ENCODE measurements around the gene RPS6KA5.

RPS6KA5 gene

DNA sequence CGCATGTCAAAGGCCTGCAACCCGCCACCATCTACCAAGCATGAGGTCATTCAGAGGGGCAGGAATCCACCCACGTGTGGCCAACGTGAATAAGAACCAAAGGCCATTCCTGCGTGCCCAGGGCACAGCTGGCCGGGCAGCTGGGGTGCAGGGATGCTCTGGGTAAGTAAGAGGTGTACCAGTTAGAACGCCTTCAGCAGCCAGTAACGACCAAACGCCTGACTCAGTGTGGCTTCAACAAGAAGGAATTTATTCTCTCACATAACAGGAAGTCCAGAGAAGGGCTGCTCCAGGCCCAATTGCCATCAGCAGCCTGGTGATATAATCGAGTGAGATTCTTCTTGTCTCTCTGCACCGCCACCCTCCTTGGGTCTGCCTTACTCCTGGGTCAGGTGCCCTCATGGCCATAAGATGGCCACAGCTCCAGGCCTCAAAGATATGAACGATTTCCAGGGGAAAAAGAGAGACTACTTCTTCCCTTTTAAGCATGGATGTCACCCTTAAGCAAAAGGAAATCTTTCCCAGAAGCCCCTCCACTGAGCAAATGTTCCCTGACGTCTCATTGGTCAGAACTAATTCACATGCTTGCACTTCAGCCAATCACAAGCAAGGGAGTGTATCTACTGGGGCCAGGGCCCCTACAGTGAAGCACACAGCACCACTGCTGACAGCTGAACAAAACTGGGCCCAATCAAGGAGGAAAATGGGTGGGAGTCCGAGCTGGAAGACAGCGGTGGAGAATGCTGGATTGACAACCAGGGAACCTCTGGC is 251.5 kb downstream of the RPS6KA5 start:
- no peak for DNase-seq (ENCODE audit: low read depth in 2 of 2)

DNA sequence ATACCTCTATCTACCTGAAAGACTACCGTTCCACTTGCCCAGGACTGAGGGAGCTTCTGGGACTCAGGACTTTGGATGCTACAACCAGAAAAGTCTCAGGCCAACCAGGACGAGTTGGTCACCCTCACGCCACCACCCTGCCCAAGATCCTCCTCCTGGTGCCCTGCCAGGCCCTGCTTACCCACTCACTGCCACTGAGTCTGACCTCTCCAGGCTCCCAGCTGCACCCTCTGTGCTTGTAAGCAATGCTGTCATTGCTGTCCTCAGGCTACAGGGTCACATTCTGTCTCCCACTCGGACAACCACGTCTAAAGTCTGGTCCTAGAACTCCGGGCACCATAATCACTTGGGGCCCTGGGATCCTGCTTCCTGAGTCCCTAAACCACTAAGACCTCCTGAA is 253.4 kb downstream of the RPS6KA5 start:
- no peak for DNase-seq (ENCODE audit: low read depth in 2 of 2)

DNA sequence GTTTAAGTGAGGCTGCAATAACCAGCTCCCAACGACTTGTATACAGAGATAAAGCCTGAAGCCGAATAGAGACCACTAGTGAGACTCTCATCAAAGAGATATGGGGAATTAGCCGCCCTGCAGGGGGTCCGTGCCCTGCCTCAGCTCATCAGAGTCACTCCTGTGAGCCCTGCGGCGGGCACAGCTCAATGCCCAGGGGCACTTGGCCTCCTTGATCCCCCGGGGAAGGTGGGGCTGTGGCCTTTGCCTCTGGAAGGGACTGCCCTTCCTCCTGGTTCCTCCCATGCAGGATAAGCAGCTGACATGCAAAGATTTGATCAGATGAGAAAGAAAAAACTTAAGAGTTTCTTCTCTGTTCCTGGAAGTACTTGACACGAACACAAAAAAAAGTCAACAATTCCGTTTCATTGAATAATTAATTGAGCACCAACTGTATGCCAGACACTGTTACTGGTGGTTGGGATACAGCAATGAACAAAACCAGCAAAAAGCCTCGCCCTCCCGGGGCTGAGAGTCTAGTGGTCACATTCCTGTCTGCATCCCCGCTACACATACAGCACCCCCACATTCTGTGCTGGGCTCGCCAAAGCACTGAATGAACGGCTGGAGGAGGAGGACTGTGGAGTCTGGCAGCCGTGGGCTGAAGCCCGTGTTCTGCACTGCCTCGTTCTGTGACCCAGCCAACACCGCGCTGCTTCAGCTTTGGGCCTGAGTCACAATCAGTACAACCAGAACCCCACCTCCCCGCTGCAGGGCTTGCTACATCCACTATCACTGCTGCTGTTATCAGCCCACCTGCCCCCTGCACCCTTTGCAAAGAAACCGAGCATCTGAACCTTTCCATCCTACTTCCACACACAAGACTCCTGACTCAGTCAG is 254.5 kb downstream of the RPS6KA5 start:
- DNase-seq (ENCODE audit: low read depth in 2 of 2) = no peak

DNA sequence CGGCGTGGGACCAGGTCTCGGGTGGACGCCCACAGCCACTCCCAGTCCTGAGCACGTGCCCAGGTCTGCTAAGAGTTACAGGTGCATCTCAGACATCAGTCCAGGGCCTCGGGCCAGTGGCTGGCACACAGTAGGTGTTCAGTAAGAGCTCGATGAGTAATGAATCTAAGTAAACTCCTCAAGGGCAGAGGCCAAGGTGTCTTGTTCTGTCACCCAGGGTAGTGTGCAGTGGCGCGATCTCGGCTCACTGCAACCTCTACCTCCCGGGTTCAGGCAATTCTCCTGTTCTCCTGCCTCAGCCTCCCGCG is 255.4 kb downstream of the RPS6KA5 start:
- no peak for DNase-seq (ENCODE audit: low read depth in 2 of 2)

DNA sequence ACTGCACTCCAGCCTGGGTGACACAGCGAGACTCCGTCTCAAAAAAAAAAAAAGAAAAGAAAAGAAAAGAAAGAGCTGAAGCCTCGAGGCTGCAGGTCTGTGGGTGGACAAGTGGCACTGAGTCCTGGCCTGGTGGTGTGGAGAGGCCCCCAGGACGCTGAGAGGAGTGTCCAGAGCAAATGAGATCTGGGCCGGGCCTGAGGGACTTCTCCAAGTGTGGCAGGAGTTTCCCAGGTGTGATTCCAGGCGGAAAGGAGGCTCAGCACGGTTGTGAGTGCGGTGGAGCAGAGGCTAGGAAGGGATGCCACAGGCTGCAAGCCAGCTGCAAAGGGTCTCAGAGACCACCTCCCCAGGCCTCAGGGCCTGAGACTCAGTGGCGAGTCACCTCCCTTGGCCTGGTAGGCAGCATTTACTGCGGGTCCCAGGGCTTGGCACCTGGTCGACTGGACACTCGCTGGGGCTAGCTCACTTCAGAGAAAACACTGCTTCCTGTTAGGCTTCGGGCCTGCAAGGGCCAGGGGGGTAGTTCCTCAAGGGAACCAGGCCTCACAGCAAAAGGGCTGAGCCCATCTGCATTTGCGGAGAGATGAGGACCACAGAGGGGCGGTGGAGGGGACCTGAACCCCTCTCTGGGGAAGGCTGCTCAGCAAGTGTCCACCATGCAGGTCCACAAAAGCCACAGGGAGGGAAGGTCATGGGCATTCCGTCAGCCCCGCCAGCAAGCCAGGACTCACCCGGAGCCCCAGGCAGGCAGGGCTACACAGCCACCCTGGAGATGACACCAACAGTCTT is 256.0 kb downstream of the RPS6KA5 start:
- no peak for DNase-seq (ENCODE audit: low read depth in 2 of 2)

DNA sequence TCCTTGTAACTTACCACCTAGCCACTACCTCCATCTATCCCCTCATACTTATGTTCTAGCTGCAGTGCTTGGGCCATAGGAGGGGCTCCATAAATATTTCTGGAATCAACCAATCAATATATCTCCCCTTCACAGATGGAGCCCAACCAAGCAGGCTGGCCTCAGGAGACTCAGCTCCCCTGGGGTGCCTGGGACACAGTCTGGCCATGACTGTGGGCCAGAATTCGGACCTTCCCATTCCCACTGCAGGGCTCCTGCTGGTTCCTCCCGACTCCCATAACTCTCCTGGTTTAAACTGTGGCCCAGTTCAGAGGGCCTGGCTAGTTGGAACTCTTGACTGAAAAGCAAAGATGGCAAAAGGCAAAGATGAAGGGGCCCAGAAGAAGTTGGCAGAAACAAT is 257.2 kb downstream of the RPS6KA5 start:
- no peak for DNase-seq (ENCODE audit: low read depth in 2 of 2)

DNA sequence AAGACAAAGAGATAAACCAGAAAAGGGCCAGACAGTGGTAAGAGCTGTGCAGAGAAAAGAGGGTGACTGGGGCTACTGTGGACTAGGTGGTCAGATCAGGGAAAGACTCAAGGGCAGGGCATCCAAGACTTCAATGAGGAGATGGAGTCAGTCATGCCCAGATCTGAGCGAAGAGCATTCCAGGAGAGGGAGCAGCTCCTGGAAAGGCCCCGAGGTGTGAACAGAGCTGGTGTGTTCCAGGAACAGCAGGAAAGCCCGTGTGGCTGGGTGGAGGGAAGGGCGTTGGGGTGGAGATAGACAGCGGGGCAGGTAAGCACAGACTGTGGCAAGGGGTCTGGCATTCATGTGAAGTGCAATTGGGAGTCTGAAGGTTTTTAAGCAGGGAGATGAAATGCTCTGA is 261.0 kb downstream of the RPS6KA5 start:
- DNase-seq (ENCODE audit: low read depth in 2 of 2) = no peak

DNA sequence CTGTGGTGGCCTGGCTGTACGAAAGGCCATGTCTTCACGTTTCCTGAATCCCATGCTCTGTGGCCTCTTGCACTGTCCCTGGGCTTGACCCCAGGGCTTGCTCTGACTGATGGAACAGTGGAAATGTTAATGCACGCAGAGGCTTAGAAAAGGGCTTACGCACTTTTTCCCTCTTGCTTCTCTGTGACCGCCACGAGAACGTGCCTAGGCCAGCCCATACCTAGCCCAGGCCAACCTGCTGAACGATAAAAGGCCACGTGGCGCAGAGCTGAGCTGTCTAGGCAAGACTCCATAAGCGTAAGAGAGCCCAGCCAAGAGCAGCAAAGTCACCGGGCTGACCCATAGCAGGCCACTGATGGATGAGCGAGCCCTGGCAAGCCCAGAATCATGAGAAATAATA is 262.5 kb downstream of the RPS6KA5 start:
- no peak for DNase-seq (ENCODE audit: low read depth in 2 of 2)

Measured in fibroblast of skin of left biceps (primary cell).